ENCODE results near the gene CPNE6.

DNA sequence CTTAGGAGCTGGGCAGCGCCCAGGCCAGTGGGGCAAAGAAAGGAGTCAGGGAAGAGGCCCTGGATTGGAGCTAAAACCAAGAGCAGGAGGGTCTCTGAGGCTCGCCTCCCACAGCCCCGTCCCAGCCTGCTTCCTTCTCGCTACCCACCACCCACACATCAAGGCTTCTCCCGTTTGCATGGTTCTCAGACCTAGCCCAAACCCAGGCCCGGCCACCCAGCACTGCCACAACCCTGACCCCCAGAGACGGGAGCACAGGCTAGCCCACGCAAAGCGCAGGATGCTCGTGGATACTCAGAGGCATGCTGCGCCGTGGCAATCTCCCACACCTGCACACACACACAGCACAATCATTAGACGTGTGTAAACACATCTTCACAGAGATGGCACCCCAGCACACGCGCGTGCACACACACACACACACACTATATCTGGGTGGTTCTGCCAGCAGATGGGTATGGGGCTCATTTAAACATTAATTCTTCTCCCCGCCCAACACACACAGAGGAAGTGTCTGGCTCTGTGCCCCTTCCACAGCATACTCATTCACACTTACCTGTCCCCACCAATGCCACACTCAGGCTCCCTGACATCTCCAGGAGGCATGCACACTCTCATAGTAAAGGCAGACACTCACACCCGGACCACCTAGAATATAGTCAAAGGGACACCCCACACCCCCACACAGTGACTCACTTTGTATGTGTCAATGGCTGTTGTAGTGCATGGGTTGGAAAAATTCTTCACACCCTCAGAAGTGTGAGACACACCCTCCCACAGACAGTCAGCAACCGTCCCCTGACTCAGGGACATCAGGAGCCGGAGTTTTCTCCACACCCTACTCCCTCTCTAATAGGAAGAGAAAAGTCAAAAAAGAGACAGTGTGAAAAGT, 18.5 kb upstream of the CPNE6 start:
- TF ChIP-seq, protein P1, sequence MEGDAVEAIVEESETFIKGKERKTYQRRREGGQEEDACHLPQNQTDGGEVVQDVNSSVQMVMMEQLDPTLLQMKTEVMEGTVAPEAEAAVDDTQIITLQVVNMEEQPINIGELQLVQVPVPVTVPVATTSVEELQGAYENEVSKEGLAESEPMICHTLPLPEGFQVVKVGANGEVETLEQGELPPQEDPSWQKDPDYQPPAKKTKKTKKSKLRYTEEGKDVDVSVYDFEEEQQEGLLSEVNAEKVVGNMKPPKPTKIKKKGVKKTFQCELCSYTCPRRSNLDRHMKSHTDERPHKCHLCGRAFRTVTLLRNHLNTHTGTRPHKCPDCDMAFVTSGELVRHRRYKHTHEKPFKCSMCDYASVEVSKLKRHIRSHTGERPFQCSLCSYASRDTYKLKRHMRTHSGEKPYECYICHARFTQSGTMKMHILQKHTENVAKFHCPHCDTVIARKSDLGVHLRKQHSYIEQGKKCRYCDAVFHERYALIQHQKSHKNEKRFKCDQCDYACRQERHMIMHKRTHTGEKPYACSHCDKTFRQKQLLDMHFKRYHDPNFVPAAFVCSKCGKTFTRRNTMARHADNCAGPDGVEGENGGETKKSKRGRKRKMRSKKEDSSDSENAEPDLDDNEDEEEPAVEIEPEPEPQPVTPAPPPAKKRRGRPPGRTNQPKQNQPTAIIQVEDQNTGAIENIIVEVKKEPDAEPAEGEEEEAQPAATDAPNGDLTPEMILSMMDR (IDR thresholded peaks at IDR 0.05): no peak
- no peak for TF ChIP-seq ZFX (IDR thresholded peaks at IDR 0.05; ENCODE audit: borderline replicate concordance)
